ENCODE data around the gene PHOX2A. TPM values are rescaled to one million over a fixed set of nuclear protein-coding genes. Genes with fewer than 3 reads are reported as not detected.

The PHOX2A gene
- total RNA-seq, 1 experiment from 2014 or later = not detected

GRCh38 chr11:72233773-72234513 lies 10.0 kb downstream of the PHOX2A start:
- peaks cover 53% of the 10 kb centered on the region for H3K36me3 ChIP-seq (ENCODE audit: low read depth, low read length)
- no peak overlapping the region for H2AFZ ChIP-seq (ENCODE audit: low read length)
- no peak overlapping the region for H3K4me3 ChIP-seq (ENCODE audit: low read length)
- H3K4me2 ChIP-seq (ENCODE audit: low read length) = no peak overlapping the region
- H3K9ac ChIP-seq (ENCODE audit: low read length) = no peak overlapping the region
- ChIA-PET POLR2A (ENCODE audit: unreplicated experiment) (no interaction called here), CTCF (interaction anchor here (0.6 kb wide), 1 partner anchor 74 kb away, joined by 8 read pairs; no protein-coding TSS in a partner anchor)
- H3K9me3 ChIP-seq (ENCODE audit: low read length) = no peaks in the 10 kb centered on the region
- H3K27me3 ChIP-seq (ENCODE audit: low read length) = no peaks in the 10 kb centered on the region
- ATAC-seq (no peak), DNase-seq (no peak)
- H3K27ac ChIP-seq (ENCODE audit: low read length) = no peak overlapping the region
- H3K9me2 ChIP-seq (replicated peaks; ENCODE audit: low read length) = no peaks in the 10 kb centered on the region
- H3K4me1 ChIP-seq (ENCODE audit: insufficient read depth, low read length) = no peaks in the 10 kb centered on the region
- no peaks in the 10 kb centered on the region for H4K20me1 ChIP-seq (ENCODE audit: low read length)
- no peaks in the 10 kb centered on the region for H3K79me2 ChIP-seq (ENCODE audit: low read length)
- TF ChIP-seq EZH2phosphoT487 (IDR thresholded peaks at IDR 0.05; ENCODE audit: borderline replicate concordance, low read length) = no peak
- BruUV-seq (replicated peaks) = no TSS peak
- intact Hi-C loops (cut with micrococcal nuclease) = no loop called here
- peaks cover 8% of the 10 kb centered on the region for H3F3A ChIP-seq (ENCODE audit: low read length, unreplicated experiment)

- DNase-seq (no peak), ATAC-seq (no peak)
- Histone ChIP-seq H3K4me1 (ENCODE audit: insufficient read depth, low read length) (no peaks in the 10 kb centered on the region), H3K79me2 (ENCODE audit: low read length) (no peaks in the 10 kb centered on the region), H3K9ac (ENCODE audit: low read length) (no peak overlapping the region), H3K9me3 (ENCODE audit: low read length) (no peaks in the 10 kb centered on the region), H3K27me3 (ENCODE audit: low read length) (no peaks in the 10 kb centered on the region), H3K4me3 (ENCODE audit: low read length) (no peak overlapping the region), H3F3A (ENCODE audit: low read length, unreplicated experiment) (peaks cover 8% of the 10 kb centered on the region), H3K4me2 (ENCODE audit: low read length) (no peak overlapping the region), H4K20me1 (ENCODE audit: low read length) (no peaks in the 10 kb centered on the region), H3K27ac (ENCODE audit: low read length) (no peak overlapping the region), H3K36me3 (ENCODE audit: low read depth, low read length) (peaks cover 57% of the 10 kb centered on the region), H2AFZ (ENCODE audit: low read length) (no peak overlapping the region), H3K9me2 (replicated peaks; ENCODE audit: low read length) (no peaks in the 10 kb centered on the region)
- POLR2A ChIA-PET (ENCODE audit: unreplicated experiment) = no interaction called here
- TF ChIP-seq EZH2 (IDR thresholded peaks at IDR 0.05; ENCODE audit: low read length, unreplicated experiment) (no peak), EZH2phosphoT487 (IDR thresholded peaks at IDR 0.05; ENCODE audit: borderline replicate concordance, low read length) (no peak), CTCF (conservative IDR thresholded peaks at IDR 0.05; ENCODE audit: low read depth, low read length) (no peak)
- intact Hi-C loops (cut with micrococcal nuclease) = no loop called here
- CTCF ChIA-PET = no interaction called here
- BruUV-seq (replicated peaks) = TSS peak; percentile 2
Measured at GRCh38 chr11:72233056-72233772, 10.8 kb downstream of the PHOX2A start.

- Histone ChIP-seq H3K79me2 (ENCODE audit: low read length) (0 out of 2 replicates have a peak, but pooled peaks cover 3% of the 10 kb centered on the region), H3K27ac (ENCODE audit: low read length) (no peak overlapping the region), H3K4me2 (ENCODE audit: low read length) (no peak overlapping the region), H2AFZ (ENCODE audit: low read length) (no peak overlapping the region), H3K36me3 (ENCODE audit: low read depth, low read length) (peaks cover 55% of the 10 kb centered on the region), H3K27me3 (ENCODE audit: low read length) (no peaks in the 10 kb centered on the region), H4K20me1 (ENCODE audit: low read length) (no peaks in the 10 kb centered on the region), H3K9ac (ENCODE audit: low read length) (no peak overlapping the region), H3K4me1 (ENCODE audit: insufficient read depth, low read length) (no peaks in the 10 kb centered on the region), H3K9me2 (replicated peaks; ENCODE audit: low read length) (no peaks in the 10 kb centered on the region), H3K9me3 (ENCODE audit: low read length) (no peaks in the 10 kb centered on the region), H3K4me3 (ENCODE audit: low read length) (no peak overlapping the region), H3F3A (ENCODE audit: low read length, unreplicated experiment) (peaks cover 8% of the 10 kb centered on the region)
- ChIA-PET CTCF (no interaction called here), POLR2A (ENCODE audit: unreplicated experiment) (no interaction called here)
- no TSS peak for BruUV-seq (replicated peaks)
- intact Hi-C loops (cut with micrococcal nuclease) = no loop called here
- no peak for TF ChIP-seq EZH2phosphoT487 (IDR thresholded peaks at IDR 0.05; ENCODE audit: borderline replicate concordance, low read length)
- no peak for TF ChIP-seq CTCF (conservative IDR thresholded peaks at IDR 0.05; ENCODE audit: low read depth, low read length)
- no peak for TF ChIP-seq EZH2 (IDR thresholded peaks at IDR 0.05; ENCODE audit: low read length, unreplicated experiment)
- no peak for ATAC-seq
- DNase-seq = no peak
Measured at GRCh38 chr11:72232260-72233055, 11.5 kb downstream of the PHOX2A start.
